GM19238 (cell line): Measurements from ENCODE around the gene IER2.

Source experiments
- DNase-seq: peaks from one replicate; pipeline ENCODE4 v3.0.0; 2011; ENCODE audit warnings: low spot score; ENCODE audit not compliant: insufficient read length

The IER2 gene, protein sequence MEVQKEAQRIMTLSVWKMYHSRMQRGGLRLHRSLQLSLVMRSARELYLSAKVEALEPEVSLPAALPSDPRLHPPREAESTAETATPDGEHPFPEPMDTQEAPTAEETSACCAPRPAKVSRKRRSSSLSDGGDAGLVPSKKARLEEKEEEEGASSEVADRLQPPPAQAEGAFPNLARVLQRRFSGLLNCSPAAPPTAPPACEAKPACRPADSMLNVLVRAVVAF

DNA sequence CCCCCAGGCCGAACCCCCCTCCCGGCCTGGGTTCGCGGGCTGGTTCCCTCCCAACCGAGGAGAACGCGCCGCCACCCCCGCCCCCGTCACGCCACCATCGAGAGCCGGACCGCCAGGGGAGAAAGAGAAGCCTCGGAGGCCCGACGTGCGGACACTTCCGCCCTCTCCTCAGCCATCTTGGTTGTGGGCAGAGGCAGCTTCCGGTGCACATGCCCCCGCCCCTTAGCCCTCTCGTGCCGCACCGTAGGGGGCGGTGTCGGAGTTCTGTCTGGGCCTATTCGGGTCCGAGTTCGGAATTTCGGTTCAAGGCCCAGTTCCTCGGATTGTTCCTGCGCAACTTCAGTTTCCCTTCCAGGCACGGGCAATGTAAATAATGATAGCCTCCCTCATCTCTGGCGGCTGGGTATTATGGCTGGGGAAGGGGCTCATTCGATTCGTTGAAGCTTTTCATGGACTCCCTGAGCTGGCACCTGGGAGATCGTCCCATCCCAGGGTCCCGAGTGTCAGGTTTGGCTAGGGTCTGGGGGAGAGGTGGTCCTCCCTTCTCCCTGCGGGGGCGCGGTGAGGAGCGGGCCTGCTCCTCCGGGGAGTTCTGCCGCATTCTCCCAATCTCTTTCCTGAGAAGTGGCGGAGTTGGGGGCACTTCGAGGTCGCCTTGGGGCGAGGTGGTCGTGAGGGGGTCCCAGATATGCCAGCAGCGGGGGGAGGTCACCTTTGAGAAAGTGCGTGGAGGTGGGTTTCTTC is at the start of gene IER2, which contains the start of gene STX10:
Gene IER2, plus strand, starts transcription at position 225 of the 744 bp plus-strand sequence. CDS start 2,776 bp downstream, outside the sequence.
Gene STX10, minus strand, starts transcription at position 189 of the 744 bp plus-strand sequence. CDS start 202 bp downstream, outside the sequence.
- peak; percentile 90 for DNase-seq

DNA sequence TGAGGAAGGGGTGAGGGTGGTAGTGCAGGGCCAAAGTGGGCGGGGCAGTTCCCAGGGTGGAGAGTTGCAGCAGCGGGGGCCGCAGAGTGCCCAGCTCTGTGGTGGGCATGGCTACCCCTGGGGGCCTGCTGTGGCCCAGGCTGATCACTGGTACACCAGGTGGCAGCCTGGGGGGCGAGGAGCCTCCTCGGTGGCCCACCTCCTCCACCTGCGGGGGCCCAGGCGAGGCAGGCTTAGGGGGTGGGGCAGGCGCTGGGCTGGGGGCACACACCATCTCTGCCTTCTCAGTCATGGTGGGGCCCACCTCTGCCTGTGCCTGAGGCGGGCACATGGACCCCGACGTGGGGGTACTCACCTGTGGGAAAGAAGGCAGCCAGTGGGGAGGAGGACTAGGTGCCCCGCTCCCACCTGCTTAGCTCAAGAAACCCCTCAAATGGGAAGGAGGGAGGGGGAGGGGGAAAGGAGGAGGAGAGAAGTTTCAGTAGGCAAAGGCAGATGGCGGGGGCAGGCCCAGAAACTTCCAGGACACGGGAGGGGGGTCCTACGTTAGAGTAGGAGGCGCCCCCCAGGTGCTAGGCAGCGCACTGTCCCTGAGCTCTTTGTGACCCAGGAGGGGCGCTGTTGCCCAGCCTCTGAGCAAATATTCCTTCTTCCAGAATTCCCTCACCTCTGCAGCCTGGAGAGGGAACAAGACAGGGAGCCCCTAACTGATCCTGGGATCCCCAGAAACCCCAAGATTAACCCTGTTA is 49.2 kb upstream of the IER2 start:
- DNase-seq, result no peak

DNA sequence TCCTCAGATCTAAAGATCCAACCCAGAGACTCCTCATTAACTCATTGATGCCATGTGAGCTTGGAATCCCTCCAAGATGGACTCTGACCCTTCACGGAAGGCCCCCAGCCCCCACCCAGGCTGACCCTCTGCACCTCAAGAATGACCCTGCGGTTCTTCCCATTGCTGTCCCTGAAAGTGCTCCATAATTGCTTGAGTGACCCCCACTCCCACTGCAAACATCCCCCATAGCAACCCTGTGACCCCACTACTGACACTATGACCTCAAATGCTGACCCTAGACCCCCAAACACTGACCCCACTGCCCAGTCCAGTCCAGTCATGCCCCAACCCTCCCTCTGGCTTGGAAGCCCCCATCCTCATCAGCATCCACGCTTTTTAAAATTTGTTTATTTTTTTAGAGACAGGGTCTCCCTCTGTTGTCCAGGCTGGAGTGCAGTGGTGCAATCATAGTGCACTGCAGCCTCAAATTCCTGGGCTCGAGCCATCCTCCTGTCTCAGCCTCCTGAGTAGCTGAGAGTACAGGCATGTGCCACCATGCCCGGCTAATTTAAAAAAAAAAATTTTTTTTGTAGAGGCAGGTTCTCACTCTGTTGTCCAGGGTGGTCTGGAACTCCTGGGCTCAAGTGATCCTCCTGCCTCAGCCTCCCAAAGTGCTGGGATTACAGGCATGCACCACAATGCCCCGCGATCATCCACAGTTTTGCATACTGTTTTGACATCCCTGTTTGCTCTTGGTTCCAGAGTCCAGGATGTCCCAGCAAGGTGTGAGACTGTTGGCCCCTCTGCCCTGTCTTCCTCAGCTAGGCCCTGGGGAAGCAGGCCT is 48.4 kb upstream of the IER2 start:
- DNase-seq, result no peak

DNA sequence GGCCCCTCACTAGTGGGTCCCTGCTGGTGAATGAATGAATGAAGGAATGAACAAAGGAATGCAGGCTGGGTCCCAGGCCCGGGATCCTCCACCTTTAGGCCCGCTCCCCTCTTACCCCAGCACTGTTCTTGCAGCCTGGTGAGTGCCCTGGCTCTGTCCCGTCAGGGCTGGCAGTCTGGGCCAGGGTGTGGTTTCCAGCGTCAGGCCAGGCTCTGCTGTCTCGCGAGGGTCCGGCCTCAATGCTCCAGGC is 47.9 kb upstream of the IER2 start:
- DNase-seq, result no peak

DNA sequence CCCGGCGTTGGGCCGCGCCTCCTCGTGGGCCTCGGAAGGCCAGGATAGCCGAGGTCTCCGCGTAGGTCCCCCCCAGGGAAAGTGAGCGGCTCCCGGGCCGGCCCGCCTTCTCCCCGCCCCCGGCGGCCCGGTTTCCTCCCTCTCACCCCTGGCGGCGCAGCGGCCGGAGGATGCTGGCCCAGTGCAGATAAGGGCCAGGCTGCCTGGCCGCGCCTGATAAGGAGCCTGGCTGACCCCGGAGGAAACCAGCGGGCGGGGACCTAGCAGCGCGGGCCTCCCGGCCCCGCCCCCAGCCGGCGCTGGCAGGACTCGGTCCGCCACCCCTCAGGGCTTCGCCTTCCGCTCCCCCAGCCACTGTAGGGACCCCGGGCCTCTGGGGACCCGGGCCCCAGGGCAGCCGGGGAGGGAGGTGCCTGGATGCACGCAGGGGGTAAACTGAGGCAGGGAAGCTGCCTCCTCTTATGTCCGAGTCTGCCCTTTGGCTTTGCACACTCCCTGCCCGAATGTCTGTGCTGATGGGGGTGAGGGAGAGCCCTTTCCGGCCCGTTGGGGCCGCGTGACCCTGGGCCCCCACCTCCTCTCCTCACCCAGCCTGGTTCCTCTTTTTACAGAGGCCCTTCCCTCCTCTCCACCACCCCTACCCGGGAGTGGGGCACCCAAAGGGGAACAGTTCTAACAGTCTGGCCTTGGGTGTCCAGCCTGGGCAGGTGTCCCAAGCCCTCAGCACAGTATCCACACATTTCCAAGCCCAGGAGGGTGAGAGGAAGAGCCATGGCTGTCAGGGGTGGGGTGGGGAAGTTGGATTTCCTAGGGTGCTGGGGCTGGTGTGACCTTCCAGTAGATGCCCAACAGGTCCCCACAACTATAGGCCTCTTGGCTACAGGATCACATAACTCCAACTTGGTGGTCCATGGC is 47.3 kb upstream of the IER2 start, which contains the start of gene LYL1:
Gene LYL1, minus strand, starts transcription at position 193 of the 915 bp plus-strand sequence. CDS start 1,687 bp downstream, outside the sequence.
- DNase-seq, result peak; percentile 74

DNA sequence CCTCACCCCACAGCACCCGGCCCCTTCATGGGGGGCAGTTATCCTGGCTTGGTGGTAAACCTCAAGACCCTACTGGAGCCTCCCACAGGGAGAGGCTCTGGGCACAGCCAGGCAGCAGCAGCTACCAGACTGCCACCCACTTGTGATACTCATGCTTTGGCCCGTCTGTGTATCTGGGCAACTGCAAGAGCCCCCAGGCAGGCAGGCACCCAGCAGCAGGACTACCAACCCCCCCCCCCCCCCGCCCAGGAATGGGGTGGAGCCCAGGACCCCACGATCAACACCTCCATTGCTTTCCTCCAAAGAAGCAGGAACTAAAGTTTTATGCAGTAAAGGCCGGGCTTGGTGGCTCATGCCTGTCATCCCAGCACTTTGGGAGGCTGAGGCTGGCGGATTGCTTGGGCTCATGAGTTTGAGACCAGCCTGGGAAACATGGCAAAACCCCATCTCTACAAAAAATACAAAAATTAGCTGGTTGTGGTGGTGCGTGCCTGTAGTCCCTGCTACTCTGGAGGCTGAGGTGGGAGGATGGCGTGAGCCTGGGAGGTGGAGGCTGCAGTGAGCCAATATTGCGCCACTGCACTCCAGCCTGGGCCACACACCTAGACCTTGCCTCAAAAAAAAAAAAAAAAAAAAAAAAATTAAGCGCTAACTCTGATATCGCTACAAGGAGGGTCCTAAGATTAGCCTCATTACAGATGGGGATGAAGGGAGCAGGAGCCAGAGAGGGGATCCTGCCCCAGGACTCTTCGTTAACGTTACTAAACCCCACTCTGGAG is 46.4 kb upstream of the IER2 start:
- no peak for DNase-seq

DNA sequence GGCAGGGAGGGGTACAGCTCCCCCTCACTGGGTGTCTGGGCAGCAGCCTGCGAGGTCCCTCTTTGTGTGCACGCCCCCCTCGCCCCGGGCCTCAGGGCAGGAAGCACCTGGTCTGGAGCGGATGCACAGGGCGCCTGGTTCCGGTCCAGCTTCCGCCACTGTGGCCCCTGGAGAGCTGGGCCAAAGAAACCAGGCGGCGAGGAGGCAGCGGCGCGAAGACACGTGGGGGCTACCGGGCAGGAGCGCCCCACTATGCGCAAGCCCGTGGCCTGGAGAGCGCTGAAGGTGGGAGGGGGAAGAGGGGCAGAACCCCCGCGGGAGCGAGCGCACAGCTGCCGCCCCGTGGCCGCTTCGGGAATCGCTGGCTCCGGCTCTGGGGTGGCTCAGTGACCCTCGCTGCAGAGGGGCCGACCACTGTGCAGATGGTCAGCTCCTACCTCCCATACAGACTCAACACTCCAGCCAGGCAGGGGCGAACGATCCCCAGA is 45.8 kb upstream of the IER2 start:
- peak; percentile 83 for DNase-seq

DNA sequence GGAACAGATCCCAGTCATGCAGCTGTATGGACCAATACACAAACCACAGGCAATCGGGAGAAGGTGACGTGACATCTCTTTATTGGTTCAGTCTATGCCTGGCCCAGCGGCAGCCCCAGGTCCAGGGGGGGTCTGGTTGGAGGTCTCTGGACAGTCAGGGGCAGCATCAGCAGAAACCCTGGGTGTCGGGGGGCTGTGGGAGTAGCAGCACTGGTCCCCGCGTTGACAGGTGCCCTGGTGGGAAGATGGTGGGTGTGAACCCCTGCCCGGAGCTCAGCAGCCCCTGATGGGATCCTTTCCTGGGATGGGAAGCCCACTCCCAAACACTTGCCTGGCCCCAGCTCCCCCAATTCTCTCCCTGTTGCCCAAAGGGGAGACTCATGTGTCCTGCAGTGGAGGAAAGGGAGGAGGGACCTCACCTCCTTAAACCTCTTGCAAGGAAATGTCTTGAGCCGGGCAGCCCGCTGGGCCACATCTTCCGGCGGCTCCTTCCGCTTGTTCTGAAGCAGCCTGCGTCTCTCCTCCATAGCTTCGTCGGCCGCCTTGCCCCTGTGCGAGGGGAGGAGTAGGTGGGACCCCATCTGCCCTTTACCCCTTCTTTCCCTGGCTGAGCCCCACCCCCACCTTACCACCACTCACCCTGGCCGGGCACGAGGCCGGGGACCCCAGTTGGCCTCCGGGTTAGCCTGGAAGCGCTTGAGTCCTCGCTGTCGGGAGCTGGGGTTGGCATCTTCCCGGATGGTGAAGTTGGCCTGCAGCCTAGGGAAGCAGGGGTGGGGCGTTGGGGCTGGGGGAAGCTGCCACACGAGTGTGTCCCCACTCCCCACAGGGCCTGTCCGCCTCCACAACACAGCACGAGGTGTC is 45.1 kb upstream of the IER2 start:
- no peak for DNase-seq

DNA sequence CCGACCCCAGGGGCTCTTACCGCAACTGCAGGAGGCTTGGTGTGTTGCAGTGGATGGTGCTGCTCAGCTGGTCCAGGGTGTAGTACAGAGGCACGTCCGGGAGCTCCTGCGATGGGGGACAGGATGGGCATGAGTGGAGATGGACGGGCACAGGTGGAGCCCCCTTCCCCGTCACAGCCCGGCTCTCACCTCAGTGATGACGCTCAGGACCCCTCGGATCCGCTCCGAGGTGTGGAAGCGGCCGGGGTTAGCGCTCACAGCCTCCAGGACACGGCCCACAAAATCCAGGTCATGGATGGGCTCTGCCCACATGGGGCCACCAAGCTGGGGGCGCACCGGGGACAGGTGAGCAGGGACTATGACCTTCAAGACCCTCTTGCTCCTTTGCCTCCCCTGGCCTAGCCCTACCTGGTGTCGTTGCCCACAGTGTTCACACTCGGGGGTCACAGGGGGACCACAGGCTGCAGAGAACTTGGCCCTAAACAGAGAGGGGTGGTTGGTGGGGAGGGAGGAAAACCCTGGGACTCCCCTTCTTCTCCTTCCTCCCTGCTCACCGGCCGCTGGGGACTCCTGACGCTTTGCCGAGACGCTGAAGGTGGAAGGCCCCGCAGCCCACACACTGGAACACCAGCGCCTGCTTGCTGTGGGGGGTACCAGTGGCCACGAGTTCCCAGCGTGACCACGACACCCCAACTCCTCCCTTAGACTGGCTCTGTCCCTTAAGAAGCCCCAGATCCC is 40.7 kb upstream of the IER2 start:
- DNase-seq, result no peak

DNA sequence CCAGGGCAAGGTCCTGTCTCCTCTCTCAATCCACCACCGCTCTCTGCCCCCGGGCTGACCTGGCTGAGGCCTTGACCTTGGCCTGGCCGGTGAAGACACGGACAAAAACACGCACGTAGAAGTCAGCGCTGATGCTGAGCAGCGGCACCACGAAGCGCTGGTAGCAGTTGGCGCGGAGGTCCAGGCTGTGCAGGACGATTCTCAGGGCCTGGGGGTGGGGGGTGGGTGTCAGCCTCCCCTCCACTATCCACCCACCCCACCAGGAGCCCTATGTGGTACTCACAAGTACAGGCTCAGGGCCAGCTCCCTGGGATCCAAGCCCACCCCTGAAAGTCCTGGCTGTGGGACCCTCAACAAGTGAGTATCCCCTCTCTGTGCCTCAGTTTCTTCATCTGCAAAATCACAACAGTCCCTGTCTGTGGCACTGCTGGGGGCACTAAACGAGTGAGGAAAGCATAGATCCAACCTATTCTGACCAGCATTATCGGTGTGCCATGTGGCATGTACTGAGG is 40.1 kb upstream of the IER2 start:
- DNase-seq, result no peak

DNA sequence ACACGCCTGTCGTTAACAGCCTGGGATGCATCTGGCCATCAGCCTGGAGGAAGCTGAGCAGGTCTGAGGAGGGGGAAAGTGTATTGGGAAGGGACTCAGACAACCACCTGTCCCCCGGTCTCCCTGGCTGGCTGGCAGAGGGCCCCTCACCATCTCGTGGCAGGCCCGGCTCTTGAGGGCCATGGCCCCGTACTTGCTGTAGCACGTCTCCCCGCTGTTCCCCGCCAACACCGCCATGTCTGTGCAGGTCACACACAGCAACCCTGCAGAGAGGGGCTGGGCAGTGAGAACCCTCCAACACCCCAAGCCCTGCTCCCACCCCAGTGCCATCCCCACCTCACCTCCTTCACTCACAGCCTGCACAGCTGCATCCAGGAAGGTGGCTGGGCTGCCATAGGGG is 37.7 kb upstream of the IER2 start:
- DNase-seq, result no peak

DNA sequence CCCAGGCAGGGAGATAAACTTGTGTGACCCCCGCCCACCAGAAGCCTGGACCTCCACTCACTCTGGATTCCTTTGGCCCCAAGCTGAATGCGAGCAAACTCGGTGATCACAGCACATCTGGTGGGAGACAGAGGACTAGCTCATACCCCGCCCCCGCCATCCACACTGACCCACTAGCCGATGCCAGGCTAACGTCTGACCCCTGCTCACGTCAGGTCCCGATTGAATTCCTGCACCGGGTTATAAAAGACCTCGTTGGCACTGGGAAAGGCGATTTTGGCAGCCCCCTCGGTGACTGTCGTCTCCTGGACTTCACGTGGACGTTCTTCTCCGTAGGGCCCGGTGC is 34.3 kb upstream of the IER2 start:
- DNase-seq, result no peak

DNA sequence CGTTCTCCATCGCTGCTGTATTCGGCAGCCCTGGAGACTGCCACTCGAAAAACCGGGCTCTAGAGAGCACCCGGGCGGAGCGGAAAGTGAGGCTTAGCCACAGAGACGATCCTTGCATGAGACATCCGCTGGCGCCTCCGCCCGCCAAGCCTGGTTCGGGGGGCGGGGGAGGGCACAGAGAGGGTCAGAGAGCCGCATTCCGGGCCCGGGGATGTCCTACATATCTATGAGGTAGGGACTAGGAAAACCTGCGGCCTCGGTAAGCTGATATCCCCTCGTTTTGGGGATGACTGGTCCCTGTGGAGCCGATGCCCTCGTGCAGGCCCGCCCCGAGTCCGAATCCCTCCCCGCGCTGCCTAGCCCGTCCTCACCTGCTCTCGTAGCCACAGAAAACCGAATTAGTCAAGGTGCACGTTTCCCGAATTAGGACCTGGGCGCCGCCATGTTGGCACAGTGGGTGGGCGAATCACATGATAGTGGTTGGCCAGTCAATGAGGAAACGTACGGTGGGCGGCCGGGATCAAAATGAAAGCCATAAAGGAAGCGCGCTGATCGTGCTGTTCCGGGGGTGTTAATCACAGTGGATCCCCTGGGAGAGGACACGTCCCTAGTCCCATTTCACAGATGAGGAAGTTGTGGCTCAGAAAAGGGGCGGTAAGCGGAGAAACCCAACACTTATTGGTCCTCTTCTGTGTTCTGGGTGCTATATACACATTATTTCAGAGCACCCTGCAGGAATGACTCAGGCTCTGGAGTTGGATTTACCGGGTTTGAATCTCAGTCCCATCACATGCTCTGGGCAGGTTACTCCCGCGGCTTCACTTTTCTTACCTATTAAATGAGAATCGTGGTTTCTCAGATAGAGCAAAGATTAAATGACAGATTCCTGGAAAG is 33.7 kb upstream of the IER2 start, which contains the start of gene TRMT1:
Gene TRMT1, minus strand, starts transcription at position 459 of the 894 bp plus-strand sequence. Its CDS starts 341 bp downstream, at position 118.
- peak; percentile 96 for DNase-seq

DNA sequence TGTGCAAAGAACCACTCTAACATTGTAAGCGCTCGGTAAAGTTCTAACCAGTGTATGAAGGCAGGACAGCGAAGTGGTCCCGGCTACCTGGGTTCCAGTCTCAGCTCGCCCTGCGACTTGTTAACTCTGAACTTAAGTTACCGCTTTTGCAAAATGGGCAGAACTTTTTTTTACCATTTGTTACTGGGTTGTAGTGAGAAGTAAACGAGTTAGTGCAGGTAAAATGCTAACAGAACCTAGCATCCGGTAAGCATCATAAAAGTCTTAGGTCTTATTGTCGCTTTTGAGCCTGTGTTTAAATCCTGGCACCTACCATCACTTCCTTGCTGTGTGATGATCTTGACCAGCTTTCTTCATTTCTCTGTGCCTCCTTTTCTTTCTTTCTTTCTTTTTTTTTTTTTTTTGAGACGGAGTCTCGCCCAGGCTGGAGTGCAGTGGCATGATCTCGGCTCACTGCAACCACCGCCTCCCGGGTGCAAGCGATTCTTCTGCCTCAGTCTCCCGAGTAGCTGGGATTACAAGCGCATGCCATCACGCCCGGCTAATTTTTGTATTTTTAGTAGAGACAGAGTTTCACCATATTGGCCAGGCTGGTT is 32.9 kb upstream of the IER2 start:
- no peak for DNase-seq

DNA sequence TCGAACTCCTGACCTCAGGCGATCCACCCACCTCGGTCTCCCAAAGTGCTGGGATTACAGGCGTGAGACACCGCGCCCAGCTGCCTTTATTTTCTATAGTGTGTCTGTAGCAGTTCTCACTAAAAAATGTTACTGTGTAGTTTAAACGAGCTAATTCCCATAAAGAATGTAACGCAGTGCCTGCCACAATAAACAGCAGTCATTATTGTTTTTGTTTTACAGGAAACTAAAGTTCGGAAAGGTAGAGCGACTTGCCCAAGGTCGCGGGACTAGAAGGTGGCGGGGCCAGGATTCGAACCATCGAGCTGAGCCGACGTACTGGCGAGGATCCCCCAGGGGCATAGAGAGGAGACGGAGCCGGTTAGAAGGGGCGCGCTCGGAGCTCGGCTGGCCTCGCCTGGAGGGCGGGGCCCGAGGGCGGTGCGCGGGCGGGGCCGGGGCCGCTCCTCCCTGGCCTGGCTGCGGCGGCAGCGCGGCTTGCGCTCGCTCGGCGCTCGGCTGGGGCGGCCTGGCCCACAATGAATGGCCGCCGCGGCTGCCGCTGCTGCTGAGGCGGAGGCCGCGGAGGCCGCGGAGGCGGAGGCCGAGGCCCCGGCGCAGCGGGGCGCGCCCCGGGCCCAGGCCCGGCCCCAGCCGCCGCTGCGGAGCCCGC is 32.3 kb upstream of the IER2 start, which contains the start of gene NACC1:
Gene NACC1, plus strand, starts transcription at position 493 of the 652 bp plus-strand sequence. CDS start 16,944 bp downstream, outside the sequence.
- peak; percentile 98 for DNase-seq
